Islet precursor cell (in vitro differentiated cells): ENCODE results near the gene FSTL4.

Experiments used
- DNase-seq: peaks from one replicate; pipeline ENCODE4 v3.0.0-alpha.2; 2018

FSTL4 gene

GRCh38 chr5:133423618-133424282, 188.6 kb downstream of the FSTL4 start:
- peak; percentile 81 for DNase-seq

DNA sequence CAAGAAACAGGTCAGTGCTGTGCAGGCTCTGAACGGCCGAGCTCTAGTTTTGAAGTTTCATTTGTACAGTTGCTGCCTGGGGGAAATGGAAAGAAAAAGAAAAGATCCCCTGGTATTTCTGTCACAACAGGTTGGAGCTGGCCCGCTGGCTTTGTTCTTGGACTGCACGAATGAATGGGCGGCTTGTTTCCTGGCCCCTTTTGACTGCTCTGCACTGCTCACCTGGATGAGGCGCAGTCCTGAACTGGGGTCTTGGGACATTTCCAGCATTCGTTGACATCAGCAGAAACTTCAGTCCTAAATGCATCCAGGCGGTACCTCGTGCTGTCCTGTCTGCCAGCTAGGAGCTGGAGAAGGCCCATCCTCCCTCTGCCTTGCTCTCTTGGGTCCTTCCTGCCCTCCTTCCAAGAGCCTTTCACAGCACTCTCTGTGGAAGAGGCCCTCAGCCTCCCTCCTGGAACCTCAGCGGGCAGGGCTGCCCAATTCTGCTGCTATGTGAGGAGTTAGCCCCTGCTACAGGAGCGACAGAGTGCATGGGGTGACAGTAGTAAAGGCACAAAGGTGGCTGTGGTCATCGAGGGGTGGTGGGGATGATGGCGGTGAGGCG, 189.2 kb downstream of the FSTL4 start:
- peak; percentile 53 for DNase-seq

DNA sequence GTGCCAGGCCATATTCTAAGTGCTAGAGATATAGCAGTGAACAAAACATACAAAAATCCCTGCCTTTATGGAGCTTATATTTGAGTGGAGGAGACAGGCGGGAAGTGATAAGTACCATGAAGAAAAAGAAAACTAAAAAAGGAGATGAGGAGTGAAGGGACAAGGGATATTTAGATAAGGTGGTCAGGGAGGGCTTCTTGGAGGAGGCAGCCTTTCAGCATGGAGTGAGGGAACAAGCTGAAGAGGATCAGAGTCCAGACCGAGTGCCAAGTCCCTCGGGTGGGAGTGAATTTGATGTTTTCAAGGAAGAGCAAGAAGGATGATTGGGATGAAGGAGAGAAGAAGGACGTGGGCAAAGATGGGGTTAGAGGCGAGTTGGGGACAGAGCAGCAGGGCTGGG, 190.5 kb downstream of the FSTL4 start:
- DNase-seq = no peak

DNA sequence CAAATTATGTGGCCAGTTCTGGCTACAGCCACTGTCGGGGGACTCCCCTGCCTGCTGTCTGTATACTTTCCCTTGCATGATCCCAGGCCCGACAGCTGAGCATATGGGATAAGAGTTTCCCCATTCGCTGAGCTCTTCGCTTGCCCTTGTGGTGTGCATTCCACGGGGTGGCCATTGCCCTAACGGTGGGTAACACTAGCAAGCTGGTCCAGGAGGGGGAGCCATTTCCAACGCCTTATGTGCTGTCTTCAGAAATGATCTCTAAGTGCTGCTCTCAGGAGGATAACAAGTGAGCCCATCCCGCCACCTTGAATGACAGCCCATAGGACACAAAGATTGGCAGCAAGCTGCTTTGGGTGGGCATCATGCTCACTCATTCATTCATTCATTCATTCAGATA, 190.9 kb downstream of the FSTL4 start:
- peak; percentile 71 for DNase-seq

DNA sequence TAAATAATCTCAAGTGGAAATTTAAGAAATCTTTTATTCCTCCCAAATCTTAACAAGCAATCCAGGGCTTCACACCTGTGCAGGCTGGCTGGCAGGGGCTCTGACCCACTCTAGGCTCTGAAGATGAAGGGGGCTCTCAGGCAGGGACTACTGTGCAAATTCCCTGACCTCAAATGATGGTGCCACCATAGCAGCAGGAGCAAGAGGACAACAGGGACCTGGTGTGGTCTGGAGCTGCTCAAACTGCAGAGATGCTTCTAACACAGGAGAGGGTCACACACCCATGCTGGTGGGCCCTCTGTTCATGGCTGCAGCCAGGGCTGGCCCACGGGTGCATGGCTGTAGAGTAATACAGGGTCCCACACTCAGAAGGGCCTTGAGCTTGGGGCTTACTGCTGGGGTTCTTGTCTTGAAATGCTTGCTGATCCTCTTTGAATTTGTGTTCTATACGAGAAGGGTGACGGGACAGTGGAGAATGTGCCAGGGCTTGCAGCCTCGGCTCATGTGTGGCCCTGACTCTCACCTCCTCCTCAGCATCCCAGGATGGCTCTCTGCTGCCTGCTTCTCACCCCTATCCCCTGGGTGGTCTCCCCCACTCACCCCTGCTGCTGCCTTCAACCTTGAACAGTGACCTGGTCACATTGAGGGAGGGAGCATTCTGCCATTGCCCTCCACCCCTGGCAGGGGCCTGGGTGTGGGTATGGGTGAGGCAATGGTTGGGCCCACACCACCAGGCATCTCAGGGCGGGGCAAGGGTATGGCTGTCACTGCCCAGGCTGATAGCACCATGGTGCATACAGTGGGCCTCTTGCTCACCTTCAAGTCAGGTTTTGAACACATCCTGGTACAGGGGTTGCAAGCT, 191.7 kb downstream of the FSTL4 start:
- DNase-seq = peak; percentile 32

DNA sequence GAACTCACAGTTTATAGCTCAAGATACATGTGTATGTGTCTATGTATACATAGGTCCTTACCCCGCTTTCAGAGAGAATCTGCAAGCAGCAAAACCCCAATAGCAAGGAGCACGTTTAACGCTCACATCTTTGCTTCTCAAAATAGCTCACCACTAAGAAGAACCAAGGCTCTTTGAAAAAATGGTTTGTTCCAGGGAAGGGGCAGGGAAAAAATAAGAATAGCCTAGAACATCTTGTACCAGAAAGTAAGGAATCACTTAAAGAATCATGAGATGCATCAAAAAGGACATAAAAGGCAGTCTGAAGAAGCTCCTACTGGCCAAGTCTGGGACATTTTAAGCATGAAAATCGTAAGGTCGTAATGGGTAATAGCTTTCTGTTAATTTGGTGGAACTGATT, 196.4 kb downstream of the FSTL4 start:
- DNase-seq = no peak

- no peak for DNase-seq
Measured at GRCh38 chr5:133415506-133415905, 196.8 kb downstream of the FSTL4 start.

DNA sequence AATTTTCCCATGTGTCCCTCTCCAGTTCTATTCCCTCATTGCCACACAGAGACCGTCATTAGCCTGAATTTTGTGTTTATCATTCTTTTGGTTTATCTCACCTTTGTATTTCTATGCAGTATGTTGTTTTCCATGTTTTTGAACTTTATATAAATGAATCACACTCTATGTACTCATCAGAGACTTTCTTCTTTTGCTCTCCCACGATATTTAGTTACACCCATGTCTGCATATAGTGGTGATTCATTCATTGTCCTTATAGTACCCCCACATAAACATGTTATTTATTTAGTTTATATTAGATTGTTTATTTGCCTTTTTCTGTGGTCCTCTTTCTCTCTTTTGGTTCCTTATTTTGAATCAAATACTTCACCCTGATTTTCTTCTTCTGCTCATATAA, 199.7 kb downstream of the FSTL4 start:
- DNase-seq = no peak

GRCh38 chr5:133410335-133410828, 202.0 kb downstream of the FSTL4 start:
- peak; percentile 29 for DNase-seq

DNA sequence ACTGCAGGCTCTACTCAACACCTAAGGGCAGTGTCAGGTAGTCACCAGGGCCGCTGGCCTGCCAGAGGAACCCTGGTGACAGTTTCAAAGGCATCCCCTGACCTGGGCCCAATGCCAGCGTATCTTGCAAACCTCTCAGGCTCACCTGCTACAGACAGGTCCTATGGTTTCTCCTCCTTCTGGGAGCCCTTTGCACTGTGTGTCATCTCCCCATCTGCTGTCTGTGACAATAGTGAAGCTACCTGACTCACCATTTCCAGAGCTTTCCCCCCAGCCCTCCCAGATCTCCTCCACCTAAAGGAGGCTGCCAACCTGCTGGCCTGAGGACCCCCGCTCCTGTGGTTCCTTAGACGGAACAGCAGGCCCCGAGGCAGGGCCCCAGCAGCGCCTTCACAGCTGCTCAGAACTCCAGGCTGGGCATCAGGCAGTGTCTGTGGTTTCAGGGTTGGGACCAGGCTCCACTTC, 203.1 kb downstream of the FSTL4 start:
- DNase-seq = peak; percentile 39

DNA sequence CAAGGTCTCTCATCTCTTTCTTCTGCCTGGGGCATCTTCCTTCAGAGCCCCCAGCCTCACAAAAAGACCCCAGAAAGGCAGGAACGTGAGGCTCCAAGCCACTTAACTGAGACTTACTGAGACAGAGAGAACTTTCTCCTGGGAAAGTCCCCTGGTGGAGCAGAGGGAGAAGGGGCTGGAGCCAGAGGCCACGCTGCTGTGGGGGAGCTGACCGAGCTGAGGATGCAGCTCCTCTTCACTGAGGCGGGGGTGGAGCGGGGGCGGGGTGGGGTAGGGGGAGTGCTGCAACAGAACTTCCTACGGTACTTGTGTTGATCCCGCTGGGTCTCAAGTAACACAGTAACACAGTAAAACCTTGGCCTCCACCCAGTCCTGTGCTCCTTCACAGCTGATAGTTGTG, 204.0 kb downstream of the FSTL4 start:
- peak; percentile 43 for DNase-seq

DNA sequence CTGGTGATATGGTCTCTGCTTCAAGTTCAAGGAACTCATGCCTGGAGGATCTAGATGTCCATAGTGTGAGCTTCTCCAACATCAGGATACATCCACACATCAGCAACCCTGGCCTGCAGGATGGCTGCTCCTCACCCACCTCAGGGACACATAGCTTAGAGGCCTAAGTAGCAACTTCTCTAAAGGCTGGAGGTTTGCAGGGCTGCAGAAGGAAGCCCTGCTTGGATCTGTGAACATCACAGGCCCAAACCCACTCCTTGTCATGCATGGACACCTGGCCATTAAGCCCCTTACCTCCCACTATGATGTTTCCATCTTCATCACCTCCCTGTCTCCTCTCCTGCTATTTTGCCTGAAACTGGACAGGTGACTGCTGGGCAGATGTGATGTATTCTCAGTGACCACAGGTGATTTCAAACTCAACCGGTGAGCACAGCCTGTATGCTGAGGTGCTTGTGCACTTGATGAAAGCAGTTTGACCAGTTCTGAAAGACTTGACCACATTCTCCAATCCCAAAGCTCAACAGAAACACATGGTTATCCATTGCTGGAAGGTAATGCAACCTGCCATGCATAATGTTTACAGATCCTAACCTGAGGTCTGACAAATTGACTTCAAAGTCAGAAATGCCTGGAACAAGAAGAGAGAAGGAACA, 205.2 kb downstream of the FSTL4 start:
- DNase-seq = peak; percentile 46

- peak; percentile 50 for DNase-seq
Measured at GRCh38 chr5:133406208-133406976, 205.9 kb downstream of the FSTL4 start.

GRCh38 chr5:133405275-133406034, 206.9 kb downstream of the FSTL4 start:
- DNase-seq = peak; percentile 24

- peak; percentile 55 for DNase-seq
Measured at GRCh38 chr5:133404724-133405123, 207.6 kb downstream of the FSTL4 start.

- no peak for DNase-seq
Measured at GRCh38 chr5:133403741-133404364, 208.5 kb downstream of the FSTL4 start.

DNA sequence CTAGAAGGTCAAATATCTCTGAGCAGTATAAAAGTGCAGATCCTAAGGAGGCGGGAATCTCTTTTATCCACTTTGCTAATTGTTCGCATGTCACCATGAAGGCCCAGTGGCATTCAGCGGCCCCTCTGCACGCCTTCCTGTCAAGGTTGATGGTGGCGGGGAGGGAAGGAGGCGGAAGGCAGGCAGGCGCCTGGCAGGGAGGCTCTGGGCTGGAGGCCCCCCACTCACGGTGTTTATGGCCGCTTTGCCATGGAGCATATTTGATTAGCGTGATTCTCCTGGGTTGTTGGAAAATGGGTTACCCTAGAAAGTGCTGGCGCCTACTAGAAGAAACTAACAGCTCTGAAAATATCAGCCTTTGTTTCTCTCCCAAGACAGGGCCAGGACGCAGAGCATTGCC, 209.6 kb downstream of the FSTL4 start:
- no peak for DNase-seq

GRCh38 chr5:133401731-133402347, 210.5 kb downstream of the FSTL4 start:
- peak; percentile 37 for DNase-seq

GRCh38 chr5:133400831-133401351, 211.4 kb downstream of the FSTL4 start:
- peak; percentile 84 for DNase-seq

- peak; percentile 47 for DNase-seq
Measured at GRCh38 chr5:133400120-133400519, 212.2 kb downstream of the FSTL4 start.
